HepG2 (cell line): ENCODE results near the gene RAB15. TPM values are rescaled to one million over a fixed set of nuclear protein-coding genes. Genes with fewer than 3 reads are reported as not detected.

Experiments used
- ATF6 ChIP-seq: sonication (generic); formaldehyde crosslinking; conservative IDR thresholded peaks from 2 replicates; pipeline ENCODE4 v1.4.0; 2020; ENCODE audit warnings: missing genetic modification reagents
- NPAS2 ChIP-seq: sonication (generic); formaldehyde crosslinking; IDR thresholded peaks from 2 replicates; pipeline ENCODE4 v1.8.0; 2022; ENCODE audit warnings: mild to moderate bottlenecking, missing genetic modification reagents, borderline replicate concordance
- PRPF4 ChIP-seq: fragments of 200-400 bp; formaldehyde crosslinking; IDR thresholded peaks from 2 replicates; pipeline ENCODE4 v1.6.1; 2016; ENCODE audit warnings: low read length, low read depth; ENCODE audit not compliant: poor library complexity, severe bottlenecking
- SMC3 ChIP-seq: IDR thresholded peaks from 2 replicates; pipeline ENCODE4 v1.6.1; 2011; ENCODE audit warnings: low read length, improper control_type of control experiment
- SPEN ChIP-seq: sonication (generic); formaldehyde crosslinking; IDR thresholded peaks from 2 replicates; pipeline ENCODE4 v1.5.1; 2020; ENCODE audit warnings: low read depth, mild to moderate bottlenecking, missing genetic modification reagents
- TCF7 ChIP-seq: sonication (generic); IDR thresholded peaks from 2 replicates; pipeline ENCODE4 v1.6.1; 2016; ENCODE audit warnings: antibody characterized with exemption, low read depth
- ZMAT5 ChIP-seq: sonication (generic); formaldehyde crosslinking; IDR thresholded peaks from 2 replicates; pipeline ENCODE4 v1.5.0; 2020; ENCODE audit warnings: mild to moderate bottlenecking, low read depth, missing genetic modification reagents, borderline replicate concordance
- ZNF280D ChIP-seq: sonication (generic); formaldehyde crosslinking; IDR thresholded peaks from 2 replicates; pipeline ENCODE4 v1.5.1; 2020; ENCODE audit warnings: mild to moderate bottlenecking, missing genetic modification reagents
- ZNF670 ChIP-seq: sonication (generic); formaldehyde crosslinking; IDR thresholded peaks from 2 replicates; pipeline ENCODE4 v1.8.0; 2022; ENCODE audit warnings: mild to moderate bottlenecking, missing genetic modification reagents, borderline replicate concordance
- ZNF780A ChIP-seq: sonication (generic); formaldehyde crosslinking; IDR thresholded peaks from 2 replicates; pipeline ENCODE4 v1.8.0; 2022; ENCODE audit warnings: mild to moderate bottlenecking, missing genetic modification reagents, moderate library complexity
- polyA plus RNA-seq, 8 experiments: library from polyadenylated mRNA; depleted of rRNA in 3 of 8; stranded (reverse) in 7 of 8; unstranded in 1 of 8; fragments of >200 nt; fragmentation: Illumina TruSeq in 4 of 8; extraction: Trizol in 4 of 8; gene quantifications; 2 replicates each; pipeline versions ENCODE4 v1.2.1 to v1.2.3, GENCODE V29; 2011 to 2016; ENCODE audit warnings: low read depth in 4 of 8, missing spikeins in 1 of 8, mixed read lengths in 1 of 8; ENCODE audit not compliant: insufficient read depth in 1 of 8
- total RNA-seq, 5 experiments: library from RNA; depleted of rRNA; stranded (reverse); fragments of >200 nt; fragmentation: Illumina TruSeq; extraction: Trizol; gene quantifications; 2 replicates each; pipeline ENCODE4 v1.2.3, GENCODE V29; 2016; ENCODE audit warnings: low read depth in 1 of 5
- TF ChIP-seq, protein P1 (sequence below), 2 experiments: sonication (generic) in 1 of 2; formaldehyde crosslinking in 1 of 2; IDR thresholded peaks; 2 replicates each; pipeline versions ENCODE4 v1.6.1 to v1.9.0; 2014 to 2022; ENCODE audit warnings: antibody characterized with exemption in 1 of 2, borderline replicate concordance in 1 of 2, inconsistent platforms in 1 of 2, low read depth in 1 of 2, missing genetic modification reagents in 1 of 2
- TF ChIP-seq, protein P2 (sequence below): sonication (generic); formaldehyde crosslinking; IDR thresholded peaks from 2 replicates; pipeline ENCODE4 v1.9.0; 2021; ENCODE audit warnings: missing genetic modification reagents, borderline replicate concordance

The RAB15 gene
- total and polyA plus RNA-seq, 2 of the 13 experiments (the other 11 are each of a cell fraction or from before 2014, with no cell fraction given): 7.4 to 18.5 TPM

GRCh38 chr14:64986648-64987437 is 14.7 kb upstream of the RAB15 start, which contains the start of gene FNTB (continued):
- TF ChIP-seq PRPF4 (no peak), ZNF280D (peak; percentile 97; the same call in 1 of the 2 replicates), SPEN (CRISPR knock-in tag) (no peak; the same call in 1 of the 2 replicates), ZMAT5 (no peak), TCF7 (no peak), SMC3 (peak; percentile 63; the same call in 1 of the 2 replicates), NPAS2 (no peak; the same call in 1 of the 2 replicates), ZNF670 (CRISPR knock-in tag) (no peak), ZNF780A (CRISPR knock-in tag) (peak; percentile 88), ATF6 (CRISPR knock-in tag) (0 out of 2 replicates have a peak, but pooled peaks have one; percentile 22)
- TF ChIP-seq, protein P1, sequence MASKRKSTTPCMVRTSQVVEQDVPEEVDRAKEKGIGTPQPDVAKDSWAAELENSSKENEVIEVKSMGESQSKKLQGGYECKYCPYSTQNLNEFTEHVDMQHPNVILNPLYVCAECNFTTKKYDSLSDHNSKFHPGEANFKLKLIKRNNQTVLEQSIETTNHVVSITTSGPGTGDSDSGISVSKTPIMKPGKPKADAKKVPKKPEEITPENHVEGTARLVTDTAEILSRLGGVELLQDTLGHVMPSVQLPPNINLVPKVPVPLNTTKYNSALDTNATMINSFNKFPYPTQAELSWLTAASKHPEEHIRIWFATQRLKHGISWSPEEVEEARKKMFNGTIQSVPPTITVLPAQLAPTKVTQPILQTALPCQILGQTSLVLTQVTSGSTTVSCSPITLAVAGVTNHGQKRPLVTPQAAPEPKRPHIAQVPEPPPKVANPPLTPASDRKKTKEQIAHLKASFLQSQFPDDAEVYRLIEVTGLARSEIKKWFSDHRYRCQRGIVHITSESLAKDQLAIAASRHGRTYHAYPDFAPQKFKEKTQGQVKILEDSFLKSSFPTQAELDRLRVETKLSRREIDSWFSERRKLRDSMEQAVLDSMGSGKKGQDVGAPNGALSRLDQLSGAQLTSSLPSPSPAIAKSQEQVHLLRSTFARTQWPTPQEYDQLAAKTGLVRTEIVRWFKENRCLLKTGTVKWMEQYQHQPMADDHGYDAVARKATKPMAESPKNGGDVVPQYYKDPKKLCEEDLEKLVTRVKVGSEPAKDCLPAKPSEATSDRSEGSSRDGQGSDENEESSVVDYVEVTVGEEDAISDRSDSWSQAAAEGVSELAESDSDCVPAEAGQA (IDR thresholded peaks at IDR 0.05; ENCODE audit: low read depth): no peak
- TF ChIP-seq, protein P1 (CRISPR knock-in tag; IDR thresholded peaks at IDR 0.05; ENCODE audit: borderline replicate concordance): no peak
- TF ChIP-seq, protein P2, sequence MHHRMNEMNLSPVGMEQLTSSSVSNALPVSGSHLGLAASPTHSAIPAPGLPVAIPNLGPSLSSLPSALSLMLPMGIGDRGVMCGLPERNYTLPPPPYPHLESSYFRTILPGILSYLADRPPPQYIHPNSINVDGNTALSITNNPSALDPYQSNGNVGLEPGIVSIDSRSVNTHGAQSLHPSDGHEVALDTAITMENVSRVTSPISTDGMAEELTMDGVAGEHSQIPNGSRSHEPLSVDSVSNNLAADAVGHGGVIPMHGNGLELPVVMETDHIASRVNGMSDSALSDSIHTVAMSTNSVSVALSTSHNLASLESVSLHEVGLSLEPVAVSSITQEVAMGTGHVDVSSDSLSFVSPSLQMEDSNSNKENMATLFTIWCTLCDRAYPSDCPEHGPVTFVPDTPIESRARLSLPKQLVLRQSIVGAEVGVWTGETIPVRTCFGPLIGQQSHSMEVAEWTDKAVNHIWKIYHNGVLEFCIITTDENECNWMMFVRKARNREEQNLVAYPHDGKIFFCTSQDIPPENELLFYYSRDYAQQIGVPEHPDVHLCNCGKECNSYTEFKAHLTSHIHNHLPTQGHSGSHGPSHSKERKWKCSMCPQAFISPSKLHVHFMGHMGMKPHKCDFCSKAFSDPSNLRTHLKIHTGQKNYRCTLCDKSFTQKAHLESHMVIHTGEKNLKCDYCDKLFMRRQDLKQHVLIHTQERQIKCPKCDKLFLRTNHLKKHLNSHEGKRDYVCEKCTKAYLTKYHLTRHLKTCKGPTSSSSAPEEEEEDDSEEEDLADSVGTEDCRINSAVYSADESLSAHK (CRISPR knock-in tag): no peak
